Neural cell (in vitro differentiated cells): Measurements from ENCODE around the gene HOXC12. TPM values are rescaled to one million over a fixed set of nuclear protein-coding genes. Genes with fewer than 3 reads are reported as not detected.

Source experiments
- H2AFZ ChIP-seq: fragments of 200-600, 300-800 bp; sonication (generic), shearing (Covaris generic); 2 replicates; pipeline ENCODE4 v1.6.0; 2014; ENCODE audit warnings: low read depth, mild to moderate bottlenecking, antibody characterized with exemption, low read length, moderate library complexity
- H3F3A ChIP-seq: fragments of 200-600 bp; shearing (Covaris generic); 2 replicates; pipeline ENCODE4 v1.6.1; 2016; ENCODE audit warnings: mild to moderate bottlenecking, moderate library complexity, mixed read lengths, antibody characterized with exemption, low read length; ENCODE audit not compliant: insufficient read depth, poor library complexity, severe bottlenecking
- H3K27ac ChIP-seq: fragments of 200-600, 300-800 bp; sonication (generic), shearing (Covaris generic); 2 replicates; pipeline ENCODE4 v1.5.1; 2014; ENCODE audit warnings: mild to moderate bottlenecking, low read length, moderate library complexity
- H3K27me3 ChIP-seq: fragments of 300-800, 200-600 bp; sonication (generic), shearing (Covaris generic); 2 replicates; pipeline ENCODE4 v1.6.0; 2014; ENCODE audit warnings: mild to moderate bottlenecking, low read depth, low read length, moderate library complexity; ENCODE audit not compliant: insufficient read depth
- H3K36me3 ChIP-seq: fragments of 300-800, 200-600 bp; sonication (generic), shearing (Covaris generic); 2 replicates; pipeline ENCODE4 v1.5.1; 2014; ENCODE audit warnings: mild to moderate bottlenecking, antibody characterized with exemption, low read length, moderate library complexity; ENCODE audit not compliant: insufficient read depth
- H3K4me2 ChIP-seq: fragments of 300-800, 200-600 bp; sonication (generic), shearing (Covaris generic); 2 replicates; pipeline ENCODE4 v1.6.0; 2014; ENCODE audit warnings: mild to moderate bottlenecking, low read length
- H3K4me3 ChIP-seq: fragments of 300-800, 200-600 bp; sonication (generic), shearing (Covaris generic); 2 replicates; pipeline ENCODE4 v1.5.1; 2014; ENCODE audit warnings: mild to moderate bottlenecking, low read length, moderate library complexity
- H3K79me2 ChIP-seq: fragments of 200-600 bp; shearing (Covaris generic); replicated peaks from 2 replicates; pipeline ENCODE4 v1.6.0; 2014; ENCODE audit warnings: mild to moderate bottlenecking, low read length, moderate library complexity; ENCODE audit not compliant: insufficient read depth
- H3K9ac ChIP-seq: fragments of 300-800, 200-600 bp; sonication (generic), shearing (Covaris generic); 2 replicates; pipeline ENCODE4 v1.6.1; 2016; ENCODE audit warnings: mild to moderate bottlenecking, low read length, mixed read lengths
- H3K9me2 ChIP-seq: fragments of 200-600 bp; shearing (Covaris generic); 2 replicates; pipeline ENCODE4 v1.6.1; 2016; ENCODE audit warnings: mild to moderate bottlenecking, low read length, mixed read lengths; ENCODE audit not compliant: insufficient read depth
- H3K9me3 ChIP-seq: fragments of 200-600, 300-800 bp; sonication (generic), shearing (Covaris generic); 2 replicates; pipeline ENCODE4 v1.6.1; 2016; ENCODE audit warnings: mild to moderate bottlenecking, mixed run types, low read length, moderate library complexity, mixed read lengths
- H4K20me1 ChIP-seq: fragments of 200-600 bp; shearing (Covaris generic); 2 replicates; pipeline ENCODE4 v1.6.1; 2016; ENCODE audit warnings: mild to moderate bottlenecking, mixed run types; ENCODE audit not compliant: insufficient read depth
- EP300 ChIP-seq: fragments of 450-650 bp; conservative IDR thresholded peaks from 2 replicates; pipeline ENCODE4 v1.6.1; 2014; ENCODE audit warnings: antibody characterized with exemption, mild to moderate bottlenecking, moderate library complexity; ENCODE audit not compliant: poor library complexity, severe bottlenecking
- EZH2 ChIP-seq: fragments of 200-600, 300-800 bp; shearing (Covaris generic), sonication (generic); IDR thresholded peaks from 2 replicates; pipeline ENCODE4 v1.6.1; 2014; ENCODE audit warnings: antibody characterized with exemption, low read length, borderline replicate concordance, mild to moderate bottlenecking; ENCODE audit not compliant: insufficient read depth, poor library complexity, severe bottlenecking
- MXI1 ChIP-seq: fragments of 450-650 bp; conservative IDR thresholded peaks from 2 replicates; pipeline ENCODE4 v1.6.1; 2014; ENCODE audit warnings: antibody characterized with exemption, mild to moderate bottlenecking; ENCODE audit not compliant: poor library complexity, severe bottlenecking
- POLR2AphosphoS5 ChIP-seq: IDR thresholded peaks from 2 replicates; pipeline ENCODE4 v1.6.1; 2012
- RAD21 ChIP-seq: fragments of 450-650 bp; conservative IDR thresholded peaks from 2 replicates; pipeline ENCODE4 v1.6.1; 2014; ENCODE audit warnings: antibody characterized with exemption, mild to moderate bottlenecking, moderate library complexity
- SMC3 ChIP-seq: fragments of 450-650 bp; conservative IDR thresholded peaks from 2 replicates; pipeline ENCODE4 v1.6.1; 2014; ENCODE audit warnings: antibody characterized with exemption, mild to moderate bottlenecking, moderate library complexity; ENCODE audit not compliant: poor library complexity
- TAF1 ChIP-seq: IDR thresholded peaks from 2 replicates; pipeline ENCODE4 v1.6.1; 2012; ENCODE audit warnings: low read depth
- polyA plus RNA-seq: library from polyadenylated mRNA; depleted of rRNA; stranded (reverse); fragments of >200 nt; gene quantifications from 2 replicates; pipeline ENCODE4 v1.2.3, GENCODE V29; 2014
- TF ChIP-seq, protein P1 (sequence below): IDR thresholded peaks from 2 replicates; pipeline ENCODE4 v1.6.1; 2012; ENCODE audit warnings: borderline replicate concordance
- TF ChIP-seq, protein P2 (sequence below): fragments of 450-650 bp; IDR thresholded peaks from 2 replicates; pipeline ENCODE4 v1.5.1; 2014; ENCODE audit warnings: antibody characterized with exemption, mild to moderate bottlenecking, moderate library complexity; ENCODE audit not compliant: poor library complexity, severe bottlenecking

The HOXC12 gene
- polyA plus RNA-seq, 1 donor from 2014 or later: not detected

DNA sequence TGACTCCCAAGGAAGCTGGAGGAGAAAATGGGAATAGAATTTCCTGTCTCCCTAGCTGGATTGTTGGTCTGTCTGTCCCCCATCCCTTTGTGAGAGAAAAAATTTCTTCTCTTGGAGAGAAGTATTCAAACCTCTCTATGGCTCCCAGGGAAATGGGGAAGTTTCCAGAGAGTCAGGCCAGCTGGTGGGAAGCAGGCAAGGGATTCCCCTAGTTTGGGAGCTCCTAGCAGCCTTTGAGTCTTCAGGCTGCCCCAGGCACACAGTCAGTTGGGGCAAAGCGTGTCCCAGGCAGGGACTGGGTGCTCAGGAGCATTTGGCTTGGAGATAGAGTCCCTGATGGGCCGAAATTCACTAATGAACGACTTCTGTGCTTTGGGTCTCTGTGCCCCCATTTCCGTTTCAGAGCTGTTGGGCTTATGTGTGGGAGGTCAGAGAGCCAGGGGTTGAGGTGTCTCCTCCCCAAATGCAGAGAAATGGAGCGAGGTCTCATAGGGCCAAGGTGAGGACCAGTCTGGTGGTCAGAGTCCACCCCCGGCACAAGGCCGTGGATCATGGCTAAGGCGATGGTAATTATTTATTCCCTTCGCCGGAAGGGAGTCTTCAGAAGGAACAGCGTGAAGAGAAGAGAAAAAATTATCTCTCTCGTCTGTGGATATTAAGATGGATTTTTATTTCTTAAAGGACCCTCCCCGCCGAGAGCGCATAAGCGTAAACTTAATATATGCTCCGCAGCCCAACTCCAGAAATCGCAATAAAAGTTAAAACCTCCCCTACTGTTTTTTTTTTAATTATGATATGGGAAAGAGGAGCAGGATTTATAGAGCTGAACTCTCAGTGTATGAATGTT is 38.7 kb downstream of the HOXC12 start:
- H3K9ac ChIP-seq: no peak overlapping the region
- no peaks in the 10 kb centered on the region for H3K36me3 ChIP-seq
- no peak overlapping the region for H3K27ac ChIP-seq
- no peak overlapping the region for H3K4me2 ChIP-seq
- no peak overlapping the region for H2AFZ ChIP-seq
- H3K79me2 ChIP-seq: no peaks in the 10 kb centered on the region
- TF ChIP-seq, protein P1, sequence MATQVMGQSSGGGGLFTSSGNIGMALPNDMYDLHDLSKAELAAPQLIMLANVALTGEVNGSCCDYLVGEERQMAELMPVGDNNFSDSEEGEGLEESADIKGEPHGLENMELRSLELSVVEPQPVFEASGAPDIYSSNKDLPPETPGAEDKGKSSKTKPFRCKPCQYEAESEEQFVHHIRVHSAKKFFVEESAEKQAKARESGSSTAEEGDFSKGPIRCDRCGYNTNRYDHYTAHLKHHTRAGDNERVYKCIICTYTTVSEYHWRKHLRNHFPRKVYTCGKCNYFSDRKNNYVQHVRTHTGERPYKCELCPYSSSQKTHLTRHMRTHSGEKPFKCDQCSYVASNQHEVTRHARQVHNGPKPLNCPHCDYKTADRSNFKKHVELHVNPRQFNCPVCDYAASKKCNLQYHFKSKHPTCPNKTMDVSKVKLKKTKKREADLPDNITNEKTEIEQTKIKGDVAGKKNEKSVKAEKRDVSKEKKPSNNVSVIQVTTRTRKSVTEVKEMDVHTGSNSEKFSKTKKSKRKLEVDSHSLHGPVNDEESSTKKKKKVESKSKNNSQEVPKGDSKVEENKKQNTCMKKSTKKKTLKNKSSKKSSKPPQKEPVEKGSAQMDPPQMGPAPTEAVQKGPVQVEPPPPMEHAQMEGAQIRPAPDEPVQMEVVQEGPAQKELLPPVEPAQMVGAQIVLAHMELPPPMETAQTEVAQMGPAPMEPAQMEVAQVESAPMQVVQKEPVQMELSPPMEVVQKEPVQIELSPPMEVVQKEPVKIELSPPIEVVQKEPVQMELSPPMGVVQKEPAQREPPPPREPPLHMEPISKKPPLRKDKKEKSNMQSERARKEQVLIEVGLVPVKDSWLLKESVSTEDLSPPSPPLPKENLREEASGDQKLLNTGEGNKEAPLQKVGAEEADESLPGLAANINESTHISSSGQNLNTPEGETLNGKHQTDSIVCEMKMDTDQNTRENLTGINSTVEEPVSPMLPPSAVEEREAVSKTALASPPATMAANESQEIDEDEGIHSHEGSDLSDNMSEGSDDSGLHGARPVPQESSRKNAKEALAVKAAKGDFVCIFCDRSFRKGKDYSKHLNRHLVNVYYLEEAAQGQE: no peak
- TF ChIP-seq EP300 (no peak), EZH2 (no peak), RAD21 (no peak), POLR2AphosphoS5 (no peak), MXI1 (no peak), TAF1 (no peak), SMC3 (no peak)
- TF ChIP-seq, protein P2, sequence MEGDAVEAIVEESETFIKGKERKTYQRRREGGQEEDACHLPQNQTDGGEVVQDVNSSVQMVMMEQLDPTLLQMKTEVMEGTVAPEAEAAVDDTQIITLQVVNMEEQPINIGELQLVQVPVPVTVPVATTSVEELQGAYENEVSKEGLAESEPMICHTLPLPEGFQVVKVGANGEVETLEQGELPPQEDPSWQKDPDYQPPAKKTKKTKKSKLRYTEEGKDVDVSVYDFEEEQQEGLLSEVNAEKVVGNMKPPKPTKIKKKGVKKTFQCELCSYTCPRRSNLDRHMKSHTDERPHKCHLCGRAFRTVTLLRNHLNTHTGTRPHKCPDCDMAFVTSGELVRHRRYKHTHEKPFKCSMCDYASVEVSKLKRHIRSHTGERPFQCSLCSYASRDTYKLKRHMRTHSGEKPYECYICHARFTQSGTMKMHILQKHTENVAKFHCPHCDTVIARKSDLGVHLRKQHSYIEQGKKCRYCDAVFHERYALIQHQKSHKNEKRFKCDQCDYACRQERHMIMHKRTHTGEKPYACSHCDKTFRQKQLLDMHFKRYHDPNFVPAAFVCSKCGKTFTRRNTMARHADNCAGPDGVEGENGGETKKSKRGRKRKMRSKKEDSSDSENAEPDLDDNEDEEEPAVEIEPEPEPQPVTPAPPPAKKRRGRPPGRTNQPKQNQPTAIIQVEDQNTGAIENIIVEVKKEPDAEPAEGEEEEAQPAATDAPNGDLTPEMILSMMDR: no peak
- no peaks in the 10 kb centered on the region for H3F3A ChIP-seq
- peaks cover 100% of the 10 kb centered on the region for H3K27me3 ChIP-seq
- H3K9me2 ChIP-seq: no peaks in the 10 kb centered on the region
- no peaks in the 10 kb centered on the region for H4K20me1 ChIP-seq
- H3K9me3 ChIP-seq: no peaks in the 10 kb centered on the region
- H3K4me3 ChIP-seq: no peak overlapping the region

DNA sequence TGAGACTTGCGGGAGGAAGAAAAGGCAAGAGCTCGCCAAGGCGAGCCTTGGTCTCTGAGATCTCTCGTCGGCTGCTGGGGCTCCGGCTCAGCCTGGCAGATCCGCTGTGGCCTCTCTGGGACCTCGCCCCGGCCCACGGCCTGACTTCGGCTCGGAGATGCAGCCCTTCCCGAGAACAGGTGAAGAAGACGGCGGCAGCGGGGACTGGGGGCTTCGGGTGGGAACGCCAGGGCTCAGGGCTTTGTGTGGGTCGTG is 39.2 kb downstream of the HOXC12 start:
- no peak overlapping the region for H3K27ac ChIP-seq
- no peaks in the 10 kb centered on the region for H3F3A ChIP-seq
- H3K4me3 ChIP-seq: no peak overlapping the region
- H3K9ac ChIP-seq: no peak overlapping the region
- peaks cover 100% of the 10 kb centered on the region for H3K27me3 ChIP-seq
- no peaks in the 10 kb centered on the region for H3K36me3 ChIP-seq
- H3K79me2 ChIP-seq: no peaks in the 10 kb centered on the region
- TF ChIP-seq, protein P1: no peak
- no peak for TF ChIP-seq TAF1
- TF ChIP-seq, protein P2: no peak
- no peak for TF ChIP-seq EZH2
- no peak for TF ChIP-seq EP300
- TF ChIP-seq SMC3: no peak
- no peak overlapping the region for H2AFZ ChIP-seq
- no peaks in the 10 kb centered on the region for H3K9me2 ChIP-seq
- no peak overlapping the region for H3K4me2 ChIP-seq
- H3K9me3 ChIP-seq: no peaks in the 10 kb centered on the region
- H4K20me1 ChIP-seq: no peaks in the 10 kb centered on the region
